ENCODE measurements around the gene ECI1.

Gene ECI1

GRCh38 chr16:2276368-2277195, 25.2 kb upstream of the ECI1 start:
- H3K9me3 ChIP-seq (ENCODE audit: low read depth, low read length): no peaks in the 10 kb centered on the region
- H3K4me3 ChIP-seq: no peak overlapping the region

DNA sequence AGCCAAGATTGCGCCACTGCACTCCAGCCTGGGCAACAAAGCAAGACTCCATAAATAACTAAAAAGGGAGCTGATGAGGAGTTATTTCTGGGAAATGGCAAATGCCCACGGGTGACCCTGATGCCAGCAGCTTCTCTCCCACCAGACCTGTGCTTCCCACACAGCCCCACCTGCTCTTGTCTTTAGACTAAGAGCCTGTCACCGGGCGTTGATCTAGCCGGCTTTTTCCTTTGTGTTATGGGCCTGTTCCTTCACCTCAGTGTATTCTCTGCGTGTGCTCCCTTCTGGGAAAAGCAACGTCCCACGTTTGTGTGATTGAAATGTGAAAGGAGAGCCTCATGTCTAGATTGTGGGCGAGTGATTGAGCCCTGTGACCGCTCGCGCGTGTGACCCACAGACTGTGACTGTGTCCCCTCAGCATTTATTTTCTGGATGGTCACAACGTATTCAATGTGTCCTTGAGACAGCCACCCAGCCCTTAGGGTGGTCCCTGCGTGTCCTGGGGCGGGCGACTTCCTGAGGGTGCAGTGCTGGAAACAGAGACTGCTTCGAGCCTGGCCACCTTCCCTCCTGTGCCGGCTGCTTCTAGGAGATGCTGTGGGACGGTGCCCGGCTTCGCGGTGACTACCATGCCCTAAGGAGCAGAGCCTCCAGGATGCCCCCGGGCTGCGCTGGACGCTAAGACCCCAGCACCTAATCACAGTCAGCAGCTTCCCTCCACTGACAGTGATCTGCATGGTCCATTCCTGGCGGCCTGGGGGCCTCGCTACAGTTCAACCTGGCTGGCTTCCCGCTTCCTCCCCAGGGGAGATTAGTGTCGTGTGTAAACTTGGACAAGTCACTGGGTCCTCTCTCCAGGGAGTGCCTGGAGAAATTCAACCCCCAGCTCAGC, 24.3 kb upstream of the ECI1 start:
- no peak overlapping the region for H3K27ac ChIP-seq
- DNase-seq (ENCODE audit: low read depth, low spot score): no peak
- H3K36me3 ChIP-seq (ENCODE audit: insufficient read depth, low read length): no peaks in the 10 kb centered on the region
- H3K4me3 ChIP-seq: no peak overlapping the region
- TF ChIP-seq POLR2AphosphoS5 (IDR thresholded peaks at IDR 0.05; ENCODE audit: borderline replicate concordance, low read depth, low read length) (no peak), FOXP2 (optimal IDR thresholded peaks at IDR 0.05; ENCODE audit: control extremely low read depth, extremely low read length, insufficient read depth) (no peak), EZH2 (IDR thresholded peaks at IDR 0.05) (no peak)
- H3K9me3 ChIP-seq (ENCODE audit: low read depth, low read length): no peaks in the 10 kb centered on the region
- no peak overlapping the region for H3K9ac ChIP-seq (ENCODE audit: insufficient read length)

More at GRCh38 chr16:2276368-2277195, 25.2 kb upstream of the ECI1 start:
- Histone ChIP-seq H3K36me3 (ENCODE audit: insufficient read depth, low read length) (no peaks in the 10 kb centered on the region), H3K27ac (no peak overlapping the region), H3K9ac (ENCODE audit: insufficient read length) (no peak overlapping the region)
- no peak for DNase-seq (ENCODE audit: low read depth, low spot score)
- TF ChIP-seq EZH2 (IDR thresholded peaks at IDR 0.05): no peak
- no peak for TF ChIP-seq POLR2AphosphoS5 (IDR thresholded peaks at IDR 0.05; ENCODE audit: borderline replicate concordance, low read depth, low read length)
- no peak for TF ChIP-seq FOXP2 (optimal IDR thresholded peaks at IDR 0.05; ENCODE audit: control extremely low read depth, extremely low read length, insufficient read depth)

DNA sequence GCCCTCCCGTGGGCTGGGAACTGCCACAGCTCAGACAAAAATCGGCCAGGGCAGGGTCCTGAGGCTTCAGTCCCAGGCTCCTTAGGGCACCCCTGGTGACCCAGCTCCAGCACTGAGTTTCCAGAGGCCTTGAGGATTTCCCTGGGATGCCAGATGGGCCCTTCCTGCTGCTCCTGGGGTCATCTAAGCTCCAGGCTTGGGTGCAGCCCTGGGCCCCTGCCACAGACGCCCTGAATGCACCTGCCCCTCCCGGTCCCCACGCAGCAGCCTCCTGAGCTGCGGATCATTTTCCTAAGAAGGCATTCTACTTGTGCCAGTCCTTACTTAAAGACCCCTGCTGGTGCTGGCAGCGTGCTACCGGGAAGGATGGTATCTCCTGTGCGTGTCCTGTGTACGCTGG, 22.5 kb upstream of the ECI1 start:
- Histone ChIP-seq H3K27ac (no peak overlapping the region), H3K4me3 (no peak overlapping the region), H3K36me3 (ENCODE audit: insufficient read depth, low read length) (no peaks in the 10 kb centered on the region), H3K9me3 (ENCODE audit: low read depth, low read length) (no peaks in the 10 kb centered on the region), H3K9ac (ENCODE audit: insufficient read length) (no peak overlapping the region)
- TF ChIP-seq POLR2AphosphoS5 (IDR thresholded peaks at IDR 0.05; ENCODE audit: borderline replicate concordance, low read depth, low read length) (no peak), FOXP2 (optimal IDR thresholded peaks at IDR 0.05; ENCODE audit: control extremely low read depth, extremely low read length, insufficient read depth) (no peak), EZH2 (IDR thresholded peaks at IDR 0.05) (no peak)
- no peak for DNase-seq (ENCODE audit: low read depth, low spot score)

DNA sequence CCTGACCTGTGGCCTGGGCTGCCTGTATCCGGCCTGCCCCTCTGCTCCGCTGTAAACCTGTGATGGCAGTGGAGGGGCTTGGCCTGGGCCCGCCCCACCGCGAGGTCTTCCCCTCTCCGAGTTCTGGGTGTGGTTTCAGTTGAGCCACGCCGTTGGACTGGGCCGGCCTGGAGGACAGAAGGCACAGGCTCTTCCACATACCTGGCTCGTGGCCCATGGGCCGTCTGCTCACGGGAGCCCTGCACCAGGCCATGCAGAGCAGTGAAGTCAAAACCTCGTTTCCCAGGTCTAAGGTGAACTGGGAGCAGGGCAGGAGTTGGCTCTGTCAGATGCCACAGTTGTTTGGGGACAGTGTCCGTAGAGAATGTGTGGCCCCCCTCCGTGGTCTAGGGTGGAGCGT, 22.1 kb upstream of the ECI1 start:
- DNase-seq (ENCODE audit: low read depth, low spot score): no peak
- H3K9ac ChIP-seq (ENCODE audit: insufficient read length): no peak overlapping the region
- TF ChIP-seq EZH2 (IDR thresholded peaks at IDR 0.05): no peak
- no peak for TF ChIP-seq POLR2AphosphoS5 (IDR thresholded peaks at IDR 0.05; ENCODE audit: borderline replicate concordance, low read depth, low read length)
- TF ChIP-seq FOXP2 (optimal IDR thresholded peaks at IDR 0.05; ENCODE audit: control extremely low read depth, extremely low read length, insufficient read depth): no peak

GRCh38 chr16:2271848-2272461, 20.6 kb upstream of the ECI1 start:
- no peaks in the 10 kb centered on the region; the same call in 1 of the 2 replicates for H3K36me3 ChIP-seq (ENCODE audit: insufficient read depth, low read length)
- no peak overlapping the region for H3K27ac ChIP-seq
- H3K9ac ChIP-seq (ENCODE audit: insufficient read length): no peak overlapping the region
- DNase-seq (ENCODE audit: low read depth, low spot score): no peak
- no peaks in the 10 kb centered on the region for H3K9me3 ChIP-seq (ENCODE audit: low read depth, low read length)
- TF ChIP-seq FOXP2 (optimal IDR thresholded peaks at IDR 0.05; ENCODE audit: control extremely low read depth, extremely low read length, insufficient read depth) (no peak), POLR2AphosphoS5 (IDR thresholded peaks at IDR 0.05; ENCODE audit: borderline replicate concordance, low read depth, low read length) (no peak), EZH2 (IDR thresholded peaks at IDR 0.05) (no peak)
- no peak overlapping the region for H3K4me3 ChIP-seq

More for the DNA sequence above, 22.1 kb upstream of the ECI1 start:
- H3K4me3 ChIP-seq: no peak overlapping the region
- H3K9me3 ChIP-seq (ENCODE audit: low read depth, low read length): no peaks in the 10 kb centered on the region
- no peak overlapping the region for H3K27ac ChIP-seq
- H3K36me3 ChIP-seq (ENCODE audit: insufficient read depth, low read length): no peaks in the 10 kb centered on the region

GRCh38 chr16:2270588-2271470, 19.4 kb upstream of the ECI1 start:
- no peak overlapping the region for H3K27ac ChIP-seq
- no peak for DNase-seq (ENCODE audit: low read depth, low spot score)

DNA sequence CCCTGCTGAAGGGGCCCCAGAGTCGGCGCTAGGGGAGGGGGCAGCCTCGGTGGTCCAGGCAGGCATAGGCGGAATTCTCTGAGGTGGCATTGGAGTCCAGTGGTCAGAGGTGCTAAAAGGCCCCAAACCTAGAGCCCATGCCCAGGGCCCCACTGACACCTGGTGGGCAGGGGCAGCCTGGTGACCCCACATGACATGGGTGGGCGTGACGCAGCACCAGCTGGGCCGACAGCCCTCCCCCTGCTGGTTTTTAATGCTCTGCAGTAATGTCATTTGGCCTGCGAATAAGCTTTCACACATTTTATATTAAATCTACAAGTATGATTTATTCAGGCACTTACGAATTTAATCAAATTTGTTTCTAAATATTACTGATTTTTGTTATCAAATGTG, 18.7 kb upstream of the ECI1 start:
- H3K36me3 ChIP-seq (ENCODE audit: insufficient read depth, low read length): peaks cover 15% of the 10 kb centered on the region
- TF ChIP-seq POLR2AphosphoS5 (IDR thresholded peaks at IDR 0.05; ENCODE audit: borderline replicate concordance, low read depth, low read length): no peak
- no peak for TF ChIP-seq FOXP2 (optimal IDR thresholded peaks at IDR 0.05; ENCODE audit: control extremely low read depth, extremely low read length, insufficient read depth)
- no peak for TF ChIP-seq EZH2 (IDR thresholded peaks at IDR 0.05)
- H3K9ac ChIP-seq (ENCODE audit: insufficient read length): no peak overlapping the region
- H3K9me3 ChIP-seq (ENCODE audit: low read depth, low read length): no peaks in the 10 kb centered on the region
- DNase-seq (ENCODE audit: low read depth, low spot score): no peak
- no peak overlapping the region for H3K27ac ChIP-seq
- no peak overlapping the region for H3K4me3 ChIP-seq

More at GRCh38 chr16:2270588-2271470, 19.4 kb upstream of the ECI1 start:
- Histone ChIP-seq H3K4me3 (no peak overlapping the region), H3K9ac (ENCODE audit: insufficient read length) (no peak overlapping the region), H3K9me3 (ENCODE audit: low read depth, low read length) (no peaks in the 10 kb centered on the region), H3K36me3 (ENCODE audit: insufficient read depth, low read length) (peaks cover 10% of the 10 kb centered on the region)
- TF ChIP-seq FOXP2 (optimal IDR thresholded peaks at IDR 0.05; ENCODE audit: control extremely low read depth, extremely low read length, insufficient read depth) (no peak), POLR2AphosphoS5 (IDR thresholded peaks at IDR 0.05; ENCODE audit: borderline replicate concordance, low read depth, low read length) (no peak), EZH2 (IDR thresholded peaks at IDR 0.05) (no peak)

All from SK-N-MC (cell line).